Cardiac muscle cell (in vitro differentiated cells and primary cell): ENCODE data around the gene TEPSIN. TPM values are rescaled to one million over a fixed set of nuclear protein-coding genes. Genes with fewer than 3 reads are reported as not detected.

Source experiments
- DNase-seq, 2 donors: peaks; one replicate each; pipeline versions ENCODE4 v3.0.0 to v3.0.0-alpha.2; 2010 to 2017; ENCODE audit warnings: low read depth in 1 of 2, low spot score in 1 of 2
- H3K27ac ChIP-seq: fragments of 200-600 bp; sonication (generic); 2 replicates; pipeline ENCODE4 v1.5.1; 2016
- H3K27me3 ChIP-seq: fragments of 200-600 bp; sonication (generic); 2 replicates; pipeline ENCODE4 v1.6.0; 2016; ENCODE audit warnings: control low read depth
- H3K36me3 ChIP-seq: fragments of 200-600 bp; sonication (generic); 2 replicates; pipeline ENCODE4 v1.5.1; 2016; ENCODE audit warnings: control low read depth
- H3K4me1 ChIP-seq: fragments of 200-600 bp; sonication (generic); 2 replicates; pipeline ENCODE4 v1.8.1; 2017; ENCODE audit warnings: low read depth, mild to moderate bottlenecking, mixed run types
- H3K4me3 ChIP-seq: fragments of 200-600 bp; sonication (generic); 2 replicates; pipeline ENCODE4 v1.5.1; 2016; ENCODE audit warnings: mild to moderate bottlenecking
- H3K9me3 ChIP-seq: fragments of 200-600 bp; sonication (generic); 2 replicates; pipeline ENCODE4 v1.5.1; 2017; ENCODE audit warnings: low read depth, mild to moderate bottlenecking, control low read depth
- CTCF ChIP-seq: IDR thresholded peaks from 2 replicates; pipeline ENCODE4 v1.5.1; 2012; ENCODE audit warnings: low read depth, mild to moderate bottlenecking, low read length
- polyA plus RNA-seq: library from polyadenylated mRNA; unstranded; fragments of >200 nt; fragmentation: Nextera tagmentation; extraction: Ambion mirVana; gene quantifications from 2 replicates; pipeline ENCODE4 v1.2.1, GENCODE V29; 2016
- total RNA-seq: library from RNA; depleted of rRNA; stranded (reverse); fragments of >200 nt; gene quantifications from 2 replicates; pipeline ENCODE4 v1.2.3, GENCODE V29; 2016

TEPSIN gene
- total and polyA plus RNA-seq, 2 experiments from 2014 or later, result 34.8 to 52.5 TPM

GRCh38 chr17:81261096-81261495 is 22.2 kb upstream of the TEPSIN start:
- no peak for DNase-seq
- Histone ChIP-seq H3K4me1 (no peaks in the 10 kb centered on the region), H3K27ac (no peak overlapping the region), H3K36me3 (no peaks in the 10 kb centered on the region), H3K4me3 (no peak overlapping the region), H3K27me3 (no peaks in the 10 kb centered on the region), H3K9me3 (no peaks in the 10 kb centered on the region)
- TF ChIP-seq CTCF, result no peak

GRCh38 chr17:81260641-81261040 is 21.8 kb upstream of the TEPSIN start:
- no peaks in the 10 kb centered on the region for H3K27me3 ChIP-seq
- no peak for TF ChIP-seq CTCF
- DNase-seq, result no peak
- H3K4me1 ChIP-seq, result peaks cover under 1% of the 10 kb centered on the region
- no peak overlapping the region for H3K27ac ChIP-seq
- H3K36me3 ChIP-seq, result no peaks in the 10 kb centered on the region
- no peak overlapping the region for H3K4me3 ChIP-seq
- H3K9me3 ChIP-seq, result no peaks in the 10 kb centered on the region

GRCh38 chr17:81260171-81260570 is 21.3 kb upstream of the TEPSIN start:
- peaks cover 6% of the 10 kb centered on the region for H3K4me1 ChIP-seq
- H3K27ac ChIP-seq, result no peak overlapping the region
- H3K27me3 ChIP-seq, result no peaks in the 10 kb centered on the region
- H3K9me3 ChIP-seq, result no peaks in the 10 kb centered on the region
- TF ChIP-seq CTCF, result no peak
- no peak overlapping the region for H3K4me3 ChIP-seq
- no peak for DNase-seq
- H3K36me3 ChIP-seq, result no peaks in the 10 kb centered on the region

- TF ChIP-seq CTCF, result no peak
- Histone ChIP-seq H3K4me1 (peaks cover 8% of the 10 kb centered on the region), H3K27ac (no peak overlapping the region), H3K27me3 (no peaks in the 10 kb centered on the region), H3K4me3 (no peak overlapping the region), H3K9me3 (no peaks in the 10 kb centered on the region), H3K36me3 (no peaks in the 10 kb centered on the region)
- no peak for DNase-seq
These were observed 20.3 kb upstream of the TEPSIN start for GRCh38 chr17:81259058-81259605.

GRCh38 chr17:81258292-81258691 is 19.4 kb upstream of the TEPSIN start:
- H3K9me3 ChIP-seq, result no peaks in the 10 kb centered on the region
- no peaks in the 10 kb centered on the region for H3K27me3 ChIP-seq
- no peak for DNase-seq
- no peak overlapping the region for H3K4me3 ChIP-seq
- no peak overlapping the region for H3K27ac ChIP-seq
- H3K36me3 ChIP-seq, result no peaks in the 10 kb centered on the region
- no peak for TF ChIP-seq CTCF
- peaks cover 8% of the 10 kb centered on the region for H3K4me1 ChIP-seq

- H3K9me3 ChIP-seq, result no peaks in the 10 kb centered on the region
- no peak for TF ChIP-seq CTCF
These were observed 18.7 kb upstream of the TEPSIN start for GRCh38 chr17:81257533-81257932.

More at GRCh38 chr17:81257533-81257932, 18.7 kb upstream of the TEPSIN start:
- Histone ChIP-seq H3K27me3 (no peaks in the 10 kb centered on the region), H3K36me3 (no peaks in the 10 kb centered on the region), H3K4me3 (no peak overlapping the region), H3K27ac (no peak overlapping the region), H3K4me1 (peaks cover 10% of the 10 kb centered on the region)
- no peak for DNase-seq
